HL-60/S4 treated with phorbol 12-myristate 13-acetate at 8.2 ng/mL for 4 days and 3 days (cell line): ENCODE results near the gene LRIT1.

Experiments used
- in situ Hi-C: fragments of 300-500 bp; cut with MboI; formaldehyde crosslinking; loops from 2 replicates; pipeline ENCODE4 v1.15.0; 2022; ENCODE audit warnings: low sequenced_read_pairs

Gene LRIT1

GRCh38 chr10:84256510-84257342 lies 15.4 kb upstream of the LRIT1 start:
- in situ Hi-C loops, result no loop called here

GRCh38 chr10:84254552-84255478 lies 13.5 kb upstream of the LRIT1 start:
- in situ Hi-C loops, result no loop called here

GRCh38 chr10:84248794-84249193 lies 7.4 kb upstream of the LRIT1 start:
- in situ Hi-C loops, result no loop called here

GRCh38 chr10:84247496-84247895 lies 6.2 kb upstream of the LRIT1 start:
- in situ Hi-C loops, result no loop called here

- in situ Hi-C loops, result no loop called here
Measured at GRCh38 chr10:84244651-84245270, 3.4 kb upstream of the LRIT1 start, which contains the start of gene RGR. TSS of gene RGR (plus strand) at chr10:84245053. CDS start at chr10:84245091, 38 bp downstream.

GRCh38 chr10:84243759-84244158 lies 2.4 kb upstream of the LRIT1 start:
- in situ Hi-C loops, result no loop called here

- in situ Hi-C loops, result no loop called here
Measured at GRCh38 chr10:84238909-84239308, 2.4 kb downstream of the LRIT1 start.

GRCh38 chr10:84237199-84238051 lies 3.9 kb downstream of the LRIT1 start:
- in situ Hi-C loops, result no loop called here

GRCh38 chr10:84236807-84237198 lies 4.5 kb downstream of the LRIT1 start:
- in situ Hi-C loops, result no loop called here

GRCh38 chr10:84235096-84235495 lies 6.2 kb downstream of the LRIT1 start:
- in situ Hi-C loops, result no loop called here

- in situ Hi-C loops, result no loop called here
Measured at GRCh38 chr10:84234479-84234878, 6.9 kb downstream of the LRIT1 start.

GRCh38 chr10:84233940-84234339 lies 7.4 kb downstream of the LRIT1 start:
- in situ Hi-C loops, result no loop called here

- in situ Hi-C loops, result no loop called here
Measured at GRCh38 chr10:84232376-84232775, 9.0 kb downstream of the LRIT1 start.

GRCh38 chr10:84230359-84230758 lies 11.0 kb downstream of the LRIT1 start:
- in situ Hi-C loops, result no loop called here

- in situ Hi-C loops, result no loop called here
Measured at GRCh38 chr10:84227810-84228209, 13.5 kb downstream of the LRIT1 start.

GRCh38 chr10:84226616-84227015 lies 14.7 kb downstream of the LRIT1 start:
- in situ Hi-C loops, result no loop called here

- in situ Hi-C loops, result no loop called here
Measured at GRCh38 chr10:84225427-84226173, 15.7 kb downstream of the LRIT1 start, which contains the start of gene LRIT2. TSS of gene LRIT2 (minus strand) at chr10:84225544. CDS start at chr10:84225520, 24 bp downstream.

- in situ Hi-C loops, result no loop called here
Measured at GRCh38 chr10:84224411-84225028, 16.8 kb downstream of the LRIT1 start.

GRCh38 chr10:84221916-84222315 lies 19.4 kb downstream of the LRIT1 start:
- in situ Hi-C loops, result no loop called here
